HG02642 (cell line): Measurements from ENCODE around the gene DNAJC30.

Experiments
- ATAC-seq: cut with Tn5 transposase; IDR thresholded peaks from one replicate; pipeline ENCODE4 v1.9.1; 2021; ENCODE audit warnings: mild to moderate bottlenecking; ENCODE audit not compliant: unreplicated experiment, poor library complexity

The DNAJC30 gene

DNA sequence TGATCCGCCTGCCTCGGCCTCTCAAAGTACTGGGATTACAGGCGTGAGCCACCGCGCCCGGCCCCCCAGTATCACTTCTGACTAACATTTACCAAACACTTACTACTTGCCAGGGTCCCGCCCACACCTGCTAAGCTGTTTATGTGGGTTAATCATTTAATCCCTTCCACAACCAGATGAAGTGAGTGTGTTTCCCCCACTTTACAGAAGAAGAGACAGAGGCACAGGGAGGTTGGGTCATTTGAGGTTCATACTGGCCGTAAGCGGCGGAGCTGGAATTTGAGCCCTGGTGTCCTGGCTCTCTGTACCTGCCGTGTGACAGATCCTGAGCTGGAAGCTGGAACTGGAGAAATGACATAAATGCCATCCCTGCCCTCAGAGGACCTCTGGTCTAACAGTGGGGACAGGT lies 30.7 kb downstream of the DNAJC30 start:
- ATAC-seq, result no peak

GRCh38 chr7:73650524-73650923 lies 32.7 kb downstream of the DNAJC30 start:
- no peak for ATAC-seq

DNA sequence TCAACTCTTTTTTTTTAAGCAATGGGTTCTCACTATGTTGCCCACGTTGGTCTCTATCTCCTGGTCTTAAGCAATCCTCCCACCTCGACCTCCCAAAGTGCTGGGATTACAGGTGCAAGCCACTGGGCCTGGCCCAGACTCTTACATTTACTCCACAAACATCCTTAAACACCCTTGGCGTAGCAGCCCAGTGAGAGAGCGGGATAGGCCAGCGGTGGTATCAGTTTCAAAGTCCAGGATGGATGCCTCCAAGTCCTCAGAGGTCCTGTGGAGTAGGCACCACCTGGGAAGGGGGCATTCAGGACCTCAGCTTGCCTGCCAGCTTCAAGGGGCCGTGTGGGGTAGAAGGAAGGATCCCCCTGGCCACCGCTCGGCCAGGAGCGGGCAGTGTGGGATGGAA lies 33.7 kb downstream of the DNAJC30 start:
- no peak for ATAC-seq

DNA sequence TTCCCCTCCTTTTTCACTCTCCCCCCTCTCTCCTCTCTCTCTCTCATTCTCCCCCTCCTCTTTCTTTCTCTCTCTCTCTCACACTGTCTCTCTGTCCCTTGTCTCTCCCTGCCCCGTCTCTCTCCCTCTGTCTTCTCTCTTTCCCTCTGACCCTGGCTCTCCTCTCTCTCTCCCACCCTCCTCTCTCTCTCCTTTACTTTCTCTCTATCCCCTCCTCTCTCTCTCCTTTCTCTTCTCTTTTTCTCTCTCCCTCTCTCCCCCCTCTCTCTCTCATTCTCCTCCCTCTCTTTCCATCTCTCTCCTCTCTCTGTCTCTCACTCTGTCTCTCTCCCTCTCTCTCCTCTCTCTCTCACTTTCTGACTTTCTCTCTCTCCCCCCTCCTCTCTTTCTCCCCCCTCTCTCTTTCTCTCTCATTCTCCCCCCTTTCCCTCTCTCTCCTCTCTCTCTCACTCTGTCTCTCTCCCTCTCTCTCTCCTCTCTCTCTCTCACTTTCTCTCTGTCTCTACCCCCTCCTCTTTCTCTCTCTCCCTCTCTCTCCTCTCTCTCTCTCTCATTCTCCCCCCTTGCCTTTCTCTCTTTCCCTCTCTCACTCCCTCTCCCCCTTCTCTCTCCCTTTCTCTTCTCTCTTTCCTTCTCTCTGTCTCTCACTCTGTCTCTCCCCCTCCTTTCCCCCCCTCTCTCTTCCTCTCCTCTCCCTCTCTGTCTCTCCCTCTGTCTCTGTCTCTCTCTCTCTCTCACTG lies 34.5 kb downstream of the DNAJC30 start:
- no peak for ATAC-seq

DNA sequence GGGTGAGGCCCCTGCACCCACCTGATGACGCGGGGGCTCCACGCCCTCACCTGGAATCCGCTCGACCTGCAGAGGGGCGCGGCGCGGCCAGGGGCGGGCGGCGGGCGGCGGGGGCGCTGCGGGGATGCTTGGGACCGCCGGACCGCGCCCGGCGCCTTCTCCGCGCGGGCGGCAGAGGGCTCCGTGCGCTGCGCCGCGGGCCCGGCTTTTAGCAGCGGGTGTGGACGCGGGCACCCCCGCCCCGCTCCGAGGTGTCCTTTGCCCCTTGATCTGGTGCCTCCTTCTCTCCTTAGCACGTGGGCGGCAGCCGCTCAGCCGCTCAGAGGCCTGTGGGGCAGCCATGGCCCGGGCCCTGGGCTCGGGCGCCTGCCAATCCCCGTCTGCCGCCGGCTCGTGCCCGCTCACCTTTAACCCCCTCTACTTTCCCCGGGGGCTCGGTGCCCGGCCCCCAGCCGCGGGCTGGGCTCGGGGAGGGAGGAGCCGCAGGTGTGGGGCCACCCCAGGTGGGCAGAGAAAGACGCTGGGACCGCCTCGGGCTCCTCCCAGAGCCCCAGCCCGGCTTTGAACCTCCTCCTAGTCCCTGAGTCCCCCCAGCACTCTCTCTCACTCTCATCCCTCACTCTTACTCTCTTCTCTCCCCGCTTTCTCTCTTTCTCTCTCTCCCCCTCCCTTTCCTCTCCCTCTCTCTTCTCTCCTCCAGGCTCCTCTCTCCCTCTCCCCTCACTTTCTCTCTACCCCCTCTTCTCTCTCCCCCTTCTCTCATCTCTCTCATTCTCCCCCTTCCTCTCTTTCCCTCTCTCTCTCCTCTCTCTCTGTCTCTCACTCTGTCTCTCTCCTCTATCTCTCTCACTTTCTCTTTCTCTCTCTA lies 35.3 kb downstream of the DNAJC30 start:
- ATAC-seq, result no peak

DNA sequence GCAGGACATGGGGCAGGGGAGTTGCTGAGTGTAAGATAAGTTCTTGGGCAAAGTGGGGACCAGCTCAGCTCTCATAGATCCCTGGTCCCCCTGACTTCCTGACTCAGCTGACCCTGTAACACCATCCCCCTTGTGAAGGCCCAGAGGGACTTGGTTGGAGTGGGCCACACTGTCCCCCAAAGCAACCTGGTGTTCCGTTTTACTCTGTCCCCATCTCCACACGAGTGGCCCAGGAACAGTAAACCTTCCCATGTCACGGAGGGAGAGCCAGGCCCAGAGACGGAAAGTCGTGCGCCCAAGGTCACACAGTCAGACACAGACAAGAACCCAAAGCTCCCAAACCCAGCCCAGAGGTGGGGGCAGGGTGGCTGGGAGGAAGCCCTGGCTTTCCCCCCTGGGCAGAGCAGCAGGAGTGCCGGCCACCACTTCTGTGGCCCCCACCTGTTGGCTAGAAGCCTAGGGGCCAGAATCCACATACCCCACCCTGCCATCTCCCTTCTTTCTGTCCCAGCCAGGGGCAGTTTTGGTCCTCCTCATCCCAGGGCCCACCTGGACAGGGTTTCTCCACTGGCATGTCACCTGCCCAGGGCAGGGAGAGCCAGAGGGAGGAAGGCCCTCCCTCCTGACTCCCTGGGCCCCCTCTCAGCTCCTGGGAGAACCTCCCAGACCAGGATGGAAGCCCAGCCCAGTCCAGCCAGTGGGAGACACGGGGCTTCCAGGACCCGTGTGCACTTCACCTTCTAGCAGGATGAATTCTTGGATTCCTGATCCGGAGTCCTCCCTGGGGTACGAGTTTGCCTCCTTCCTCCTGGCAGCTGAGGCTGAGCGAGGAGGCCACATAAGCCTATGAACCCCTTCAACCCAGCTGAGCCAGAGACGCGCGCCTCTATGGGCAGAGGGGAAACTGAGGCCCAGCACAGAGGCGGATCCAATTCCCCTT lies 36.2 kb downstream of the DNAJC30 start:
- ATAC-seq, result no peak

GRCh38 chr7:73645643-73646174 lies 37.5 kb downstream of the DNAJC30 start:
- no peak for ATAC-seq

DNA sequence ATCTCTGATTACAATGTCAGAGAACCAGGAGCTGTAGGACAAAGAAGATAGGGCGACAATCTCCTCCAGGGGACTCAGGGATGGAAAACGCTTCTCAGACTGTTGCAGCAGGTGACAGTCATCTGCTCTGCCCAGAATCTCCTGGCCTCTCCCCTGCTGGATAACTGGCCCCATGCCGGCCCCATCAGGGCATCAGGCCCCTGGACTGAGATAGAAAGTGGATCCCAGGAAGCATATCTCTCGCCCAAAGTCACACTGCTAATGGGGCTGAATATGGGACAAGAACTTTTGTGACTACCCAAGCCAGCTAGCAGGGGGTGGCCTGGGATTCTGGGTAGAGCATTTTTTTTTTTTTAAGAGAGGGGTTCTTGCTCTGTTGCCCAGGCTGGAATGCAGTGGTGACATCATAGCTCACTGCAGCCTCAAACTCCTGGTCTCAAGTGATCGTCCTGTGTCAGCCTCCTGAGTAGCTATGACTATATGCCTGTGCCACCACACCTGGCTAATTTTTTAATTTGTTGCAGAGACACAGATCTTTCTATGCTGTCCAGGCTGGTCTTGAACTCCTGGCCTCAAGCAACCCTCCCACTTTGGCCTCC lies 38.5 kb downstream of the DNAJC30 start:
- ATAC-seq, result no peak

GRCh38 chr7:73642834-73643233 lies 40.4 kb downstream of the DNAJC30 start:
- no peak for ATAC-seq

GRCh38 chr7:73638911-73639310 lies 44.3 kb downstream of the DNAJC30 start:
- no peak for ATAC-seq

- no peak for ATAC-seq
Observed at GRCh38 chr7:73635428-73636200, 47.6 kb downstream of the DNAJC30 start.

GRCh38 chr7:73633844-73634243 lies 49.4 kb downstream of the DNAJC30 start:
- no peak for ATAC-seq

- ATAC-seq, result no peak
Observed at GRCh38 chr7:73633323-73633722, 49.9 kb downstream of the DNAJC30 start.

DNA sequence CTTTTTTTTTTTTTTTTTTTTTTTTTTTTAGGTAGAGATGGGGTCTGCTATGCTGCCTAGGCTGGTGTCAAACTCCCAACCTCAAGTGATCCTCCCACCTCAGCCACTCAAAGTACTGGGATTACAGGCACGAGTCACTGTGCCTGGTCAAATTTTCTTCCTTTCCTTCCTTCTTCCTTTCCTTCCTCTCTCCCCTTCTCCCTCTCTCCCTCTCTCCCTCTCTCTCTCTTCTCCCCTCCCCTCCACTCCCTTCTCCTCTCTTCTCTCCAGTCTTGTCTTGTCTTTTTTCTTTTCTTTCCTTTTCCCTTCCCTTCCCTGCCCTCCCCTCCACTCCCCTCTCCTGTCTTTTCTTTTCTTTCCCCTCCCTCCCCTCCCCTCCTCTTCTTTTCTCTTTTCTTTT lies 51.7 kb downstream of the DNAJC30 start:
- no peak for ATAC-seq
